Chondrocyte (in vitro differentiated cells): ENCODE results near the gene TRIM52. TPM values are rescaled to one million over a fixed set of nuclear protein-coding genes. Genes with fewer than 3 reads are reported as not detected.
"Not testable (repeated sequence)": the region's sequence is repeated elsewhere in the genome, so short reads cannot be mapped to it uniquely, and the experiment has no call there.

Experiments
- DNase-seq: peaks from one replicate; pipeline ENCODE4 v3.0.0; 2021; ENCODE audit warnings: mixed read lengths, low spot score
- H3K27ac Mint-ChIP-seq: one replicate; pipeline ENCODE4 v1.8.0; 2021; ENCODE audit warnings: mild to moderate bottlenecking, moderate library complexity, mixed read lengths; ENCODE audit not compliant: unreplicated experiment
- H3K27me3 Mint-ChIP-seq: 2 replicates; pipeline ENCODE4 v1.8.0; 2021; ENCODE audit warnings: low read depth, mixed read lengths
- H3K36me3 Mint-ChIP-seq: 2 replicates; pipeline ENCODE4 v1.8.0; 2021; ENCODE audit warnings: low read depth, mixed read lengths
- H3K4me1 Mint-ChIP-seq: 2 replicates; pipeline ENCODE4 v1.8.0; 2021; ENCODE audit warnings: low read depth, mild to moderate bottlenecking, mixed read lengths
- H3K4me3 Mint-ChIP-seq: one replicate; pipeline ENCODE4 v1.8.0; 2021; ENCODE audit warnings: mild to moderate bottlenecking, moderate library complexity, mixed read lengths; ENCODE audit not compliant: unreplicated experiment
- H3K9me3 Mint-ChIP-seq: 2 replicates; pipeline ENCODE4 v1.8.0; 2021; ENCODE audit warnings: low read depth, mixed read lengths
- CTCF ChIP-seq: fragments of 200-600 bp; sonication (generic); IDR thresholded peaks from 2 replicates; pipeline ENCODE4 v1.5.0; 2021; ENCODE audit warnings: antibody characterized with exemption, mild to moderate bottlenecking, moderate library complexity
- total RNA-seq: library from RNA; stranded (reverse); gene quantifications from 3 replicates; pipeline ENCODE4 v1.2.1, GENCODE V29; 2021

TRIM52 gene
- total RNA-seq, 1 donor from 2014 or later, result 8.3 TPM

- no peak for TF ChIP-seq CTCF
- H3K9me3 Mint-ChIP-seq, result no peaks in the 10 kb centered on the region
- no peak overlapping the region for H3K27ac Mint-ChIP-seq
- no peak for DNase-seq
- no peak overlapping the region for H3K4me3 Mint-ChIP-seq
- H3K4me1 Mint-ChIP-seq, result peaks cover 28% of the 10 kb centered on the region
- no peaks in the 10 kb centered on the region for H3K36me3 Mint-ChIP-seq
- H3K27me3 Mint-ChIP-seq, result no peaks in the 10 kb centered on the region
Observed at GRCh38 chr5:181281984-181282316, 21.0 kb upstream of the TRIM52 start.

GRCh38 chr5:181281077-181281983 lies 20.4 kb upstream of the TRIM52 start:
- Mint-ChIP-seq H3K9me3 (no peaks in the 10 kb centered on the region), H3K4me1 (peaks cover 28% of the 10 kb centered on the region), H3K27ac (no peak overlapping the region), H3K27me3 (no peaks in the 10 kb centered on the region), H3K4me3 (no peak overlapping the region), H3K36me3 (no peaks in the 10 kb centered on the region)
- DNase-seq, result no peak
- TF ChIP-seq CTCF, result peak; percentile 35

- Mint-ChIP-seq H3K27ac (no peak overlapping the region), H3K9me3 (no peaks in the 10 kb centered on the region), H3K4me1 (peaks cover 28% of the 10 kb centered on the region), H3K4me3 (no peak overlapping the region), H3K36me3 (no peaks in the 10 kb centered on the region), H3K27me3 (no peaks in the 10 kb centered on the region)
- DNase-seq, result no peak
- no peak for TF ChIP-seq CTCF
Observed at GRCh38 chr5:181280251-181280762, 19.4 kb upstream of the TRIM52 start.

- not testable (repeated sequence) for H3K27ac Mint-ChIP-seq, H3K9me3 Mint-ChIP-seq, H3K4me1 Mint-ChIP-seq, H3K27me3 Mint-ChIP-seq, H3K36me3 Mint-ChIP-seq, DNase-seq
- peak; percentile 67 for TF ChIP-seq CTCF
- peak overlapping the region; percentile 55 for H3K4me3 Mint-ChIP-seq
Observed at GRCh38 chr5:181273433-181273744, 12.4 kb upstream of the TRIM52 start.

GRCh38 chr5:181271081-181271480 lies 10.1 kb upstream of the TRIM52 start:
- H3K9me3 Mint-ChIP-seq, result no peaks in the 10 kb centered on the region
- H3K4me3 Mint-ChIP-seq, result no peak overlapping the region
- peaks cover 1% of the 10 kb centered on the region for H3K36me3 Mint-ChIP-seq
- no peaks in the 10 kb centered on the region for H3K4me1 Mint-ChIP-seq
- H3K27ac Mint-ChIP-seq, result no peak overlapping the region
- H3K27me3 Mint-ChIP-seq, result no peaks in the 10 kb centered on the region
- no peak for DNase-seq
- no peak for TF ChIP-seq CTCF

GRCh38 chr5:181267907-181268306 lies 7.0 kb upstream of the TRIM52 start:
- H3K36me3 Mint-ChIP-seq, H3K27me3 Mint-ChIP-seq, H3K9me3 Mint-ChIP-seq, H3K4me3 Mint-ChIP-seq, DNase-seq, H3K4me1 Mint-ChIP-seq, H3K27ac Mint-ChIP-seq: not testable (repeated sequence)

- H3K4me1 Mint-ChIP-seq, H3K4me3 Mint-ChIP-seq, H3K36me3 Mint-ChIP-seq, H3K9me3 Mint-ChIP-seq, H3K27ac Mint-ChIP-seq, H3K27me3 Mint-ChIP-seq, DNase-seq: not testable (repeated sequence)
Observed at GRCh38 chr5:181267291-181267904, 6.5 kb upstream of the TRIM52 start.
